ENCODE measurements around the gene SH3TC2.
"Not testable (repeated sequence)": the region's sequence is repeated elsewhere in the genome, so short reads cannot be mapped to it uniquely, and the experiment has no call there.

SH3TC2 gene

DNA sequence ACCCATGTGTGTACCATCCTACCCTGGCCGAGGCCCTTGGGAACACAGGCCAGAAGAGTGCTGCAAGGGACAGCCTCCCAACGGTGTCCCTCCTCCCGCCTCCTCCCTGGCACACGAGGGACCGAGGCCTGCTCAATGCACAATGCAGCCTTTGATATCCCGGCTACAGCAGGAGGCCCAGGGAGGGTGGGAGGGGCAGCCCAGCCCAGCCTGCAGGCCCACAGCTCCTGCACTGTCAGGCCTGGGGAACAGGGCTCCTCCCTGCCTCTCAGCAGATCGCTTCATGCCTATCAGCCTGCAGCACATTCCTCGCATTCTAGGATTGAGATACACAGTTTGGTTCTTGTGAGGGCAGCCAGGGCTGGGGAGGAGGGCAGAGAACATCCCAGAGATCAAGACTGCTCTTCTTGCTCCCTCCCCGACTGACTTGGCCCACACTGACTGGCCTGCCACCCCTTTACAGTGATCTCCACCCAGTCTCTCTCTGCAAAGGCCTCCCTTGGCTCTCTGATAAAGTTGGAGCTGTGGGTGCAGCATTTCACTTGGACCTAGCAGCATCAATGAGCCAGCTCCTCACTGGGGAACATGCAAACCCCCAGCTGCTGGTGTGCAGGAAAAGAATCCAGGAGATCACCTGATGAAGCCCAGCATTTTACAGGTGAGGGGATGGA, at the start of gene SH3TC2:
SH3TC2 (minus strand) TSS at position 46 of the 671 bp plus-strand sequence; CDS start at position 6, 40 bp downstream.
- DNase-seq, result no peak

GRCh38 chr5:149110406-149110805, 47.5 kb upstream of the SH3TC2 start:
- DNase-seq, result no peak

DNA sequence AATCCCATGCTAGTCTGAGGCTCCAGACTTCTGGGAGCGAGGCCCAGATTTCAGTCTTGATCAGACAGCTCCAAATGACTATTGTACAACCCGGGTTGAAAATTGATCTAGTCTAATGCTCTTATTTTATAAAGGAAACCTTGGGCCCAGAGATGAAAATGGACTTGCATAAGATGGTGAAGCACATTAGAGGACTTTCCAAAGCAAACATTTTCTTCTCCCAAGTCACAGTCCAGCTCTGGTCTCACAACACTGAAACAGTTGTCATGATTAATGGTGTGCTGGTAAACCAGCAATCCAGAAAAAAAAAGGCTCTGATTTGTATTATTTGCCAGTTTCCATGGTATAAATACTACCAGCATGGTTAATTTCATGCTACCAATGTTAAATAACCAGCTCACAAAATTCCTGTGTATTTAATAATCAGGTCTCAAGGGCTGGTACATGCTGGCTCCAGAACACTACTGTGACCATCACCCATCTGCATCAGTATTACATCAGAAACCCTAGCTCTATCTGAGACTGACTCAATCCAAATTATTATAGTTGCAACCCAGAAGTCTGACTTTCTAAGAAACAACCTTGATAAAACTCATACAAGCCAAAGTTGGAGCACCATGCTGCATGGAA, 45.9 kb upstream of the SH3TC2 start:
- no peak for DNase-seq

- no peak for DNase-seq
These were observed 37.5 kb upstream of the SH3TC2 start for GRCh38 chr5:149100331-149100730.

DNA sequence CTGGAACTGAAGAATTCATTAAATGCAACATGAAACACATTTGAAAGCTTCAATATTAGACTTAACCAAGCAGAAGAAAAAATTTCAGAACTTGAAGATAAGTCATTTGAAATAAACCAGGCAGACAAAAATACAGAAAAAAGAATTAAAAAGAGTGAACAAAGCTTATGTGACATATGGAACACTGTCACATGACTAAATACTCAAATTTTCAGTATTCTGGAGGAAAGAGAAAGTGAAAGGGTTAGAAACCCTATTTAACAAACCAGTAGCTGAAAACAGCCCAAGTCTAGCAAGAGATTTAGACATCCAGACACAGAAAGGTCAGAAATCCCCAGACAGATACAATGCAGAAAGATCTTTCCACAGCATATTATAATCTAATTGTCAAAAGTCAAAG, 37.1 kb upstream of the SH3TC2 start:
- no peak for DNase-seq

DNA sequence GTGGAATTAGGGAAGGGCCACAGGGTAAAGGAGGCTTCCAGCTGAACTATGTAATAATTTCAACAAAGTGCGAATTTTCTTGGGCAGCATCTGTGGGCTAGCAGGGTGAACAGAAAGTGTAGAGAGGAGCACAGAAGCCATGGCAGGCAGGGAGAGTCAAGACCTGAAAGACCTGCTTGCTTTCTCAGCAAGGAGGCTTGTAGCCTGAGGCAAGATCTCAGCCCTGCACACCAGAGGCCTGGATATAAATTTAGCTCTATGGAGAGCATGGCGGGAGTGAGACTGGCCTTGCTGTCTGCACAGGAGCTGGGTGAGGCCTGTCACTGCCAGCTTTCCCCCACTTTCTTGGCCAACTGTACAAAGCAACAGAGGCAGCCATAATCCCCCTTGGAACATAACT, 32.1 kb upstream of the SH3TC2 start:
- DNase-seq, result no peak

- DNase-seq, result no peak
These were observed 30.8 kb upstream of the SH3TC2 start for GRCh38 chr5:149093625-149094024.

GRCh38 chr5:149089796-149090195, 26.9 kb upstream of the SH3TC2 start:
- no peak for DNase-seq

- DNase-seq, result no peak
These were observed 25.8 kb upstream of the SH3TC2 start for GRCh38 chr5:149088686-149089085.

DNA sequence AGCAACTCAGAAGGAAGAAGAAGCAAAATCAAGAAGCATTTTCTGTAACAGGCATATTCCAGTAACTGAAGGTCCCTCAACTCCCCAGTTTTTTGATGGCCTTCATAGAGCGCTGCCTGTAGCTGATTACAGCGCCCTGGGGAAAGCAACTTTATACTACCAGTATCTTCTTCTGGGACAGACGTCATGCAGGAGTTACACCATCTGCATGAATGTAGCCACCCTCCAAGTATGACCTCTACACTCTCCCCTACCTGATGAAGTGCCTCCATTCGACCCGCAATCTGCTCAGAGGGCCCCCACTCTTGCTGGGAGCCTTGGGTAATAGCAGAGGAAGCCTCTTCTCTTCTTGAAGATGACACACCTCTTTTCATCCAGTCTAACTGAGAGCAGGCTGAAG, 21.0 kb upstream of the SH3TC2 start:
- no peak for DNase-seq

DNA sequence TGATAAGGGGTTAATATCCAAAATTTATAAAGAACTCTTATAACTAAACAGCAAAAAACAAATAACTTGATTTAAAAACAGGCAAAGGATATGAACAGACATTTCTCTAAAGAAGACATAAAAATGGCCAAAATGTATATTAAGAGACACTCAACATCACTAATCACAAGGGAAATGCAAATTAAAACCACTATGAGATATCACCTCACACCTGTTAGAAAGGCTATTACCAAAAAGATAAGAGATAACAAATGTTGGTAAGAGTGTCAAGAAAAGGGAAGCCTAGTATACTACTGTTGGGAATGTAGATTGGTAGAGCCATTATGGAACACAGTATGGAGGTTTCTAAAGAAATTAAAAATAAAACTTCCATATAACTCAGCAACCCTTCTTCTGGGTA, 19.4 kb upstream of the SH3TC2 start:
- DNase-seq, result no peak

- no peak for DNase-seq
These were observed 17.4 kb upstream of the SH3TC2 start for GRCh38 chr5:149080294-149080693.

DNA sequence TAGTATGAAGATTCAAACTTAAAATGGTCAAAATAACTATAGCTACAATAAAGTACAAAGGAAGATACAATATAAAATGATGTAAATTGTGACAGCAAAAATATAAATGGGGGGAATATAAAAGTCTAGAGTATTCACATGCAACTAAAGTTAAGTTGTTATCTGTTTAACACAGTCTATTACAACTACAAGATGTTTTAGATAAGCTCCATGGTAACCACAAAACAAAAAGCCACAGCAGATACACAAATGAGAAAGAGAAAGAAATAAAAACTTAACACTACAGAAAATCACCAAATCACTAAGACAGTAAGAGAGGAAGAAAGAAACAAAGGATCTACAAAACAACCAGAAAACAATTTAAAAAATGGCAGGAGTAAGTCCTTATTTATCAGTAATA, 17.0 kb upstream of the SH3TC2 start:
- no peak for DNase-seq

- not testable (repeated sequence) for DNase-seq
These were observed 11.2 kb upstream of the SH3TC2 start for GRCh38 chr5:149074071-149074470.

- DNase-seq, result no peak
These were observed 10.4 kb upstream of the SH3TC2 start for GRCh38 chr5:149073213-149073612.

GRCh38 chr5:149072791-149073190, 9.9 kb upstream of the SH3TC2 start:
- DNase-seq, result no peak

DNA sequence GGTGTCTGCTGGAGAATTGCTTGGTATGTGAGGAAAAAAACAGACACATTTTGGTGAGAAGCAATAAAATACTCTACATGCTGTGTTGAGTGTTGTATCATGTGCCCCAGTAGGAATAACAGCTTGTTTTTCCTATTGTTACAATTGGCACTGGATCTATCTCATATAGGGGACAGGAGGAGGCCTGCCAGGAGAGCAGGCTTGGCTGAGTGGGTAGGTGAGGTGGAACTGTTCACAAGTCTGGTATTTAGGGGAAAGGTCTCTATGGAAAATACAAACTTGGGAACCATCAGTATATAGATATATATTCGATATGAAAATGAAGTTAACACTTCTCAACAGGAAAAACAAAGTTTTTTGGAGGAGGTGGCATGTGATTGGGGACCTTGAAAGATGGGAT, 9.5 kb upstream of the SH3TC2 start:
- no peak for DNase-seq

- DNase-seq, result no peak
These were observed 8.9 kb upstream of the SH3TC2 start for GRCh38 chr5:149071756-149072155.

- DNase-seq, result no peak
These were observed 8.4 kb upstream of the SH3TC2 start for GRCh38 chr5:149071216-149071615.

DNA sequence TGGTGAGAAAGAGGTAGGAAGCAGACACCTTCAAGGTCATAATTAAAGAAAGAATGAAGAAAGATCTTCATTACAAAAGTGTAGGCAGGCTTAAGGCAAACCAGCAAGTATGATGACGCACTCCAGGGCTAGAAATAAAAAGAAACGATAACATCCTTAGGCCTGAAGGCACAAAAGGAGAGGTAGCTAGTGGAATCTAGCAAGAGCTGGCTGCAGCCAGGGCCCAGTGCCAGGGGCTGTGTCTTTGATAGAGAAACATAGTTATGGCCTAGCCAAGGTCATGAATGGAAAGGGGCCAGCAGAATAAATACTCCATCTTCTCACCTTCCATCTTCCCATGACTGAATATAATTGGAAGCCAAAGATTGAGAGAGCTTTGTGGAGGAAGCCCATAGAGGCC, 6.8 kb upstream of the SH3TC2 start:
- no peak for DNase-seq

DNA sequence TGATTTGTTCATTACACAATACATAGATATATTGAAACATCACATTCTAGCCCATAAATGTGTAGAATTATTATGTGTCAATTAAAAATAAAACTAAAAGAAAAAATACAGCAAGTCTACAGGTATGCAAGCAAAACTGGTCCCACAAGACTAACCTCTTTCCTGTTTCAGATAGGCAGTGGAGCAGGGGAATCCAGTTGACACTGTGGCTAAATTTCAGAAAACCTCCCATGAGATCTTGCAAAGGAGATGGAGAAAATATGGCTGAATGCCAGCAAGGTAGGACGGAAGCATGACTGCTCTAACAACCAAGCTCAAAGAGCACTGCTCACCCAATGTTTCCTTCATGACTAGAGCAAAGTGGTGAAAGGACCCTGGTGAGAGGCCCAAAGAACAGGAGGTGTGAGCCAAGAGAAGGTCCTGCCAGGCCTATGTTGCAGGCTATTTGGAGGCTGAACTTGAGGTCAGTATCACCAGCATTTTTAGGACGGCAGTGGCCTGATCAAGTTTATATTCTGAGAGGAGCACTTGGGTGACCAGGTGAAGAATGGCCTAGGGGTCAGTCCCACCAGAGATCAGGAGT, 1.1 kb upstream of the SH3TC2 start:
- DNase-seq, result no peak

DNA sequence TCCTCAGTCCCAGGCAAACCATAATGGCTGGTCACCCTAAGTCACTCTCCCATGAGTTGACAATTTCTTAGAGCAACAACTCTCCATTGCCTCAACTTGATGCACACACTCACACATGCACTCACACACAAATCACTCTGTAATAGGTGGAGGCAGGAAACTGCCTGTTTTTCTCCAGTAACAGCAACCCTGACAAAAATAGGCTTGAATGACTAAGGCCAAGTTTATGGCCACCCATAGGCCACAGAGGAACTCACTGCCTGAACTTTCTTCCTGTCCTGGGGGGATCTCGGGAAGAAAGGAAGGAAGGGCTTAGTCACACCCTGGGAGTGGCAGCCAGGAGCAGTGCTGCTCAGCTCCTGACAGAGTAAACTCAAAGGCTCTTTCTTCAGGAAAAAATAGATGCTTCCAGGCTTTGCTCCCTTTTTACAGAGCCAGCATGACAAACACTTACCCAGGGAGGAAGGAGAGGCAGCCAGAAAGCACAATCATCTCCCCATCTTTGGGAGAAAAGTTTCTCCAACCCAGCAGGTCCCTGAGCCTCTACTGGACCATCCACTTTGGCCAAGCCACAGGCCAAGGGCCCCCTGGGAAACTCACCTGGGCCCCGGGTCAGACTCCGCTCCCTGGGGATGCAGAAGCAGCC, 368 bp downstream of the SH3TC2 start:
- no peak for DNase-seq

DNA sequence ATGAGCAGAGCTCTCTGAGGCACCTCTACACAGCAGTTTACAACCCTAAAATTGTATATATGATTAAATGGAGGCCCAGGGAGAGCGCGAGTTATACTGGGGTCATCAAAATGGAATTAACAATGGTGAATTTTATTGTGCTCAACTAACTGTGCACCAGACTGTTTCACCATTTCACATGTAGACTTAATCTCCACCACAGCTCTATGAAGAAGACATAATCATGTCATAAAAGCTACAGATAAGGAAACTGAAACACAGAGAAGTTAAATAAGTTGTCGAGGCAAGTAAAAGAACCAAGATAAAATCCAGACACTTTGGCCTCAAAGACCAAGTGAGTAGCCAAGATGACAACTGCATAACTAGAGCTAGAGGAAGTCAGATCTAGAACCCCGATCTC, 1.5 kb downstream of the SH3TC2 start:
- DNase-seq, result no peak

DNA sequence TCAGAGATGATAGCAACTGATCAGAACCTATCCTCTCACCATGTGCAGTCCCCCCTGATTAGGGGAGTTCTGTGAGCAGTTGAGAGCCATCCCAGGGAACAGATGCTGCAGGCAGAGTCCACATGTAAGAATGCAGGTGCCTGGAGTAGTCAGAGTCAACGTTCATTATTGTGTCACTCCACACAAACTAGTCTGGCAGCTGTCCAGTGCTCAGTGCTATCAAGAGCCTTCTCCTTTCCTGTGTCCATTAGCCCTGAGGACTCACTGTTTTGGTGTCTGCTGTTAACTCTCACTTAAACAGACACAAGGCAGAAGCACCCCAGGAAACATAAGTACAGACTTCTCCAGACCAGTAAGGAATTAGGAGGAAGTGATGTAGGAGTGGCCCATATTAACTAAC, 2.5 kb downstream of the SH3TC2 start:
- DNase-seq, result no peak
